ENCODE data around the gene TDRKH.

The TDRKH gene

DNA sequence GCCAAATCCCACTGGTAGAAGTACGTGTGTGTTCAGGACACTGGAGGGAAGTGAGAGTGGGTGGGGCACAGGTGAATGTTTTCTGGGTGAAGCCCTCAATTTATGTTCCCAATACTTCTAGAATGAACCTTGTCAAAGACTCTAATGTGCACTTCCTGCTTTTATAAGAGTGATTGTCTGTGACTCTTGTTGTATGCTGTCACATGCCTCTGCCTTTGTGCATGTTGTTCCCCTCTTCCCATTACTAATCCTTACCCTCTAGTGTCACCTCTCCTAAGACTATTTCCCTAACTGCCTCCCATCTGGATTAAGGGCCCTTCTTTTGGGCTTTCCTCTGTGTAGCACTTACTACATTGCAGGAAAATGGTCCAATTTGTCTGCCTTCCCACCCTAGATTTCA lies 17.5 kb upstream of the TDRKH start:
- no peak for TF ChIP-seq ZFX (IDR thresholded peaks at IDR 0.05; ENCODE audit: borderline replicate concordance)
- TF ChIP-seq, protein P1, sequence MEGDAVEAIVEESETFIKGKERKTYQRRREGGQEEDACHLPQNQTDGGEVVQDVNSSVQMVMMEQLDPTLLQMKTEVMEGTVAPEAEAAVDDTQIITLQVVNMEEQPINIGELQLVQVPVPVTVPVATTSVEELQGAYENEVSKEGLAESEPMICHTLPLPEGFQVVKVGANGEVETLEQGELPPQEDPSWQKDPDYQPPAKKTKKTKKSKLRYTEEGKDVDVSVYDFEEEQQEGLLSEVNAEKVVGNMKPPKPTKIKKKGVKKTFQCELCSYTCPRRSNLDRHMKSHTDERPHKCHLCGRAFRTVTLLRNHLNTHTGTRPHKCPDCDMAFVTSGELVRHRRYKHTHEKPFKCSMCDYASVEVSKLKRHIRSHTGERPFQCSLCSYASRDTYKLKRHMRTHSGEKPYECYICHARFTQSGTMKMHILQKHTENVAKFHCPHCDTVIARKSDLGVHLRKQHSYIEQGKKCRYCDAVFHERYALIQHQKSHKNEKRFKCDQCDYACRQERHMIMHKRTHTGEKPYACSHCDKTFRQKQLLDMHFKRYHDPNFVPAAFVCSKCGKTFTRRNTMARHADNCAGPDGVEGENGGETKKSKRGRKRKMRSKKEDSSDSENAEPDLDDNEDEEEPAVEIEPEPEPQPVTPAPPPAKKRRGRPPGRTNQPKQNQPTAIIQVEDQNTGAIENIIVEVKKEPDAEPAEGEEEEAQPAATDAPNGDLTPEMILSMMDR (IDR thresholded peaks at IDR 0.05), result no peak
- no peak overlapping the region; the same call in 1 of the 2 replicates for H3K27ac ChIP-seq

DNA sequence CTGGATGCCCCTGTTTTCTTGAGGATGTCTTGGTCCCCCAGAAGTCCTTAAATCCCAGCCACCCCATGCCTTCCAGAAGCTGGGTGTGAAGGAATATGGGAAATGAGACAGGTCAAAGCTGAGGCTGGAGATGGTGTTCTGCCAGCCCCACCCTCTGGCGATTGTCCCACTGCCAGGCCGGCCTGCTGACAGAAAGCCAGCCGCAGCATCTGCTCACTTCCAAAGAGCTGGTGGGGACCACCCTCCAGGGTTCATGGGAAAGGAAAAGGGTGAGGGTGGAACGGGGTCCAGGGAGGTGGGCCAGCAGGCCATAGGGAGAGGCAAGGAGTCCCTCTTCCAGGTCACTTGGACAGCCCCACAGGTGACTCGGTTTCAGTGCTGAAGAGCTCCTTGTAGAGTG lies 16.8 kb upstream of the TDRKH start:
- no peak overlapping the region for H3K27ac ChIP-seq
- TF ChIP-seq ZFX (IDR thresholded peaks at IDR 0.05; ENCODE audit: borderline replicate concordance), result no peak
- TF ChIP-seq, protein P1 (IDR thresholded peaks at IDR 0.05), result no peak

DNA sequence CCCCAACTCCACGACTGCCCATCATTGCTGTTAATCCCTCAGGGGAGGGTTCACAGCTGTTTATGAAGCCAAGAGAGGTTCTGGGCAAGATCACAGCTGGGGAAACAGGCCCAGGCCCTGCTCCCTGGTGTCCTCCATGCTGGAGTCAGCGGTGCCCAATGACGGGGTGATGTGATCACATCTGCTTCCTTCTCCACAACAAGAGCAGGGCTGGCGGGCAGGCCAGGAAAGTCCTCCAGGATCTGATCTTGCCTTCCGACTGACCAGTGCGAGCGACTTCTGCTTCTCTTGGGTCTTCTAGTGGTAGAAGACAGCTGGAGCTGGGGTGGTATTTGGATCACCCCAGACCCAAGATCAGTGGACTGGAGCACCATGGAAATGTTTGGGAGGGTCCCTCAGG lies 15.9 kb upstream of the TDRKH start:
- no peak for TF ChIP-seq ZFX (IDR thresholded peaks at IDR 0.05; ENCODE audit: borderline replicate concordance)
- TF ChIP-seq, protein P1 (IDR thresholded peaks at IDR 0.05), result no peak

DNA sequence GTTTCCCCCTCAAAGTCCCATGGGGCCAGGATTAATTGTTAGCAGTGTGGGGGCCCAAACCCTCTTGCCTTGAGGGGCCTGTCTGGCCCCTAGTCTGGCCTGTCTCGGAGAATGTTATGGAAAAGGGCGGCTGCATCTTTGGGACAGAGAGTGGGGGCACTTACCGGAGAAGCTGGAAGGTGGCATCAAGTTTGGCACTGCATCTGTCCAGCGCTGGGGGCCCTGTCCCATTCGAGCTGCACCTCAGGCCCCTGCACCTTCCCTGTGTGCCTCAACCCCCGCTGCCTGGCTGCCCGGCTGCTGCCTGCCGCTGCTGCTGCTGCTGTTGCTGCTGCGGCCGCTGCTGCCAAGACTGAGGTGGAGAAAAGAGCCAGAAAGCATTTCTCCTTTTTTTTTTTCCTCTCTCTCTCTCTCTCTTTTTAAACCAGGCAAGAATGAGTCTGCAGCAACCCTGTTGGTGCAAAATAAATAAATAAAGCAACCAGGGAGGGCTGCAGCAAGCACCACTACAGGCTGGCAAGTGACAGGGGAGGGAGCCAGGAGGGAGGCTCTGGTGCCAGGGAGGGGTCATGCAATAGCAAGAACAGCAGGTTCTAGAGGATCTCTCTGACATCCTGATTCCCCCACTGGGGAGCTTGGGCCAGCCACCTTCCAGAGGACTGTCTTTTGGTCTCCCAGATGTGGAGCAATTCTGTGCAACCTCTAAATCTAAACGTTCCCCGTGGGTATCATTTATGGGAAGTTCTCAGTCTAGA lies 14.9 kb upstream of the TDRKH start, which contains the start of gene LINGO4:
Gene LINGO4 (minus strand): TSS at position 354 of the 755 bp plus-strand sequence. CDS start 2,715 bp downstream, outside the sequence.
- TF ChIP-seq, protein P1 (IDR thresholded peaks at IDR 0.05), result no peak
- TF ChIP-seq ZFX (IDR thresholded peaks at IDR 0.05; ENCODE audit: borderline replicate concordance), result no peak
- H3K27ac ChIP-seq, result no peak within 1 kb of the TSS

More for the DNA sequence above, 15.9 kb upstream of the TDRKH start:
- H3K27ac ChIP-seq, result no peak overlapping the region

GRCh38 chr1:151803915-151804314 lies 13.6 kb upstream of the TDRKH start:
- no peak overlapping the region for H3K27ac ChIP-seq
- TF ChIP-seq, protein P1 (IDR thresholded peaks at IDR 0.05), result no peak
- no peak for TF ChIP-seq ZFX (IDR thresholded peaks at IDR 0.05; ENCODE audit: borderline replicate concordance)

DNA sequence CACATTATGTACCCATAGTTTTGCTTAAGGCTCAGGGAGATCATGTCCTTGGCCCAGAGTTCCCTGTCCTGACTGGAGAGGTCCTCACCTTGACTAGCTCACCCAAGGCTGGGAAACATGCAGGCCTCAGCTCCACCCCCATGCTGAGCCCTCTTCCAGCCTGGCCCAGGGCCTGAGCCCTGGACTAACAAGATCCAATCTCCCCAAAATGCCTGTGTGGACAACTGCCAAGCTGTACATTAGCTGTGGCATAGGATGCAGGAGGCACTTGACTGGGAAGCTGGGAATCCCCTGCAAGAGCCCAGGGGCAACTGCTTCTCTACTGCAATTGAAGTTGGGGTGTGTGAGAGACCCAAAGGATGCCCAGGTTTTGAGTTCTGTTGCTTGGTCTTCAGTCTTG lies 12.9 kb upstream of the TDRKH start:
- H3K27ac ChIP-seq, result no peak overlapping the region
- TF ChIP-seq, protein P1 (IDR thresholded peaks at IDR 0.05), result no peak

DNA sequence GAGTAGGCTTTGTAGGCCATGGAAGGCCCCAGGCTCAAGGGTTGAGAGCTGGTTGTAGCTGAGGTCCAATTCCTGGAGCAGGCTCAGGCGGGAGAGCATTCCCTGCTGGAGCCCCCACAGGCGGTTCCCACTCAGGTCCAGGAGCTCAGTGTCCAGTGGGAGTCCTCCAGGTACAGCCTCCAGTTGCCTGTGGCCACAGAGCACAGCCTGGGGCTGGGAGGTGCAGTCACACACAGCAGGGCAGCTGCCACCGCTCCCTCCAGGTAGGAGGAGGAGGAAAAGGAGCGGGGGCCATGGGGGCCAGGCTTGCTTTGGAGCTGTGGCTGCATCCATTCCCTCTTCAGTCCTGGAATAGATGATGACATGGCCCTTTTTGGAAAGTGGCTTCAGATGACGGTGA lies 12.1 kb upstream of the TDRKH start:
- TF ChIP-seq, protein P1 (IDR thresholded peaks at IDR 0.05), result no peak
- no peak for TF ChIP-seq ZFX (IDR thresholded peaks at IDR 0.05; ENCODE audit: borderline replicate concordance)
- no peak overlapping the region for H3K27ac ChIP-seq
